ENCODE data around the gene LRP4.

Gene LRP4

GRCh38 chr11:46920755-46921154, 2.4 kb upstream of the LRP4 start:
- no peak for DNase-seq

DNA sequence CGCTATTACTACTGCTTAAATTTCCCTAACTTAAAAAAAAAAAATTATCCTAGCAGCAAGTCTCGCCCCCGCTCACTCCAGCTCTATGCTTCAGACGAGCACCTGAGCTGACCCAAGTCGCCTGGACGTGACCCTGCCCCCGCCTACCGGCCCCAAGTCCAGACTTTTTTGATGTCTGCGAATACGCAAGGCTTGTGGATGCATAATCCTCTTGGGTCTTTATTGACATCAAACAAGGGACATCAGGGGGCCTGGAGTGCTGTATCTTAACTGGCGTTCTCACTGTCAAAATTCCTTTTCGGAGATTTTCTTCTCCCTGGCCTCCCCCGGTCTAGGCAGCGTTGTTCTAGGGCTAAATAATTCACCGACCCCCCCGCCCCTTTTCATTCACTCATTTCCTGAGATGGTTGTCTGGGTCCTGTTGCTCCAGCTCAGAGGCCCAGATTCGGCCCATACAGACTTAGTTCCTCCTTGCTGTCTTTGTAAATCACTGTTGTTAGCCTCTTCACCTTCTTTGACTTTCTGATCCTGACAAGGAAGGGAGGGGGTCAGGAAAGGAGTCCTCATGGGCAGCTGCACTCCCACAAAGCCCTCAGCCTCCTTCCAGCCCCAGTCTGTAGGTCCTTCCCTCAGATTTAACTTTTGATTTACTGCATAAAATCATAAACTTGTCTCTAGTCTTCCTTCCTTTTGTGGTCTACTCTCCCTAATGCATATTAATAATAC, 601 bp upstream of the LRP4 start:
- DNase-seq, result no peak

DNA sequence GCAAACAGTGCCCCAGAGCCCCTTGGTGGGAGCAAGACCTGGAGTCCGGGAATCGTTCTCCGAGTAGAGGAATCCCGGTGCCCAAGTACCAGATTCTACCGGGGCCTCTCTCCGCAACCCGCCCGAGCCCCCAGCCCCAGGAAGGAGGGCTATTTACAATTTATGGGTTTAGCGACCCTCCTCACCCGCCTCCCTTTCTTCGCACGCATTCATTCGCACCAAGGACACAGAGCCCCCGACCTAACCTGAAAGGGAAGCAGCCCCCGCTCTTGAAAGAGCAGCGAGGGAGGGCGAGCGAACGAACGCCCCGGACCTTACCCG, 628 bp downstream of the LRP4 start:
- no peak for DNase-seq

GRCh38 chr11:46917109-46917761, 1.1 kb downstream of the LRP4 start:
- DNase-seq, result no peak

DNA sequence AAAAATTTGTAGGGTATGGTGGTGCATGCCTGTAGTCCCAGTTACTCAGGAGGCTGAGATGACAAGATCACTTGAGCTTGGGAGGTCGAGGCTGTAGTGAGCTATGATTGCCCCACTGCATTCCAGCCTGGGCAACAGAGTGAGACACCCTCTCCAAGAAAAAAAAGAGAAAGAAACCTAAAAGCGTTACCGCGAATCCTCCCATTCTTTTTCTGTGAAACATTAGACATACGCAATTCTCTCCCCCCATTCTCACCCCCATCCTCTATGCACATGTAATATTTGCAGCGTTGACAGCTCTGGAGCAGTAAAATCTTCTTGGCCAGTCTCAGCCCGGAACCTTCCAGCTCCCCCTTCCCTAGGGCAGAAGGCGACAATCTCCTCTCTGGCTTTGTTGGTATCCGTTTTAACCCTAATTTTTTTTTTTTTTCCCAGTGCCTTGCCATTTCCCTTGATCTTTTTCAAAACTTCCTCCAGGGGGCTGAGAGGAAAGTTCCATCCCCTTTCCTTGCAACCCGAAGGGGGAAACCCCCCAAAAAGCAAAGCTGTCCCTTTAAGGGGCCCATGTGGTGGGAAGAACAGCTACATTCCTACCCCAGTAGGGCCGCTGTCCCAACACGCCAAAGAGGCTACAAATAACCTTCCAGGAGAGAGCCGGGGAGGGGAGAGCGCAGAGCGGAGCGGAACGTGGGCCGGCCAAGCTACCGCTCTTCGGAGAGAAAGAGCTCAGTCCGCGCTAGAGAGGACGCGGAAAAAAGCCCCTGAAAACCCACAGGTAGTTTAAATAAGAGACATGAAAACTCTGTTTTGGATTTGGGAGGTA, 1.9 kb downstream of the LRP4 start:
- peak; percentile 79 for DNase-seq

DNA sequence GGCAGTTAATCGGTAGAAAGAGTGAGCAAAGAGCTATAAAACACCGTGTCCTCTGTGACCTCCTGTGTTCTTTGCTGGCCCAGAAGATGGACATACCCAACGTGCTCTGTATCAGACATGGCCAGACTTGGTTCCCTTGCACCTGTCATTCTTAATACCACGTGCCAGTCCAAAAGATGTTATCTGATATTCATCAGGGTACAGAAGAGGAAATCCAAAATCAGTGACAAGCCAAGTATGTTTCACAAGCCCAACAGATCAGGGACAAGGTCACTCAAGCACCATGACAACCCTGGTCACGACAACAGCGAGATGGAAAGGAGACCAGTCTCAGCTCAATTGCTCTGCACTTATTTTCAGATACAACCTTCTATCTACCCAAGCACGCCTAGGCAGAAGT, 3.4 kb downstream of the LRP4 start:
- DNase-seq, result no peak

DNA sequence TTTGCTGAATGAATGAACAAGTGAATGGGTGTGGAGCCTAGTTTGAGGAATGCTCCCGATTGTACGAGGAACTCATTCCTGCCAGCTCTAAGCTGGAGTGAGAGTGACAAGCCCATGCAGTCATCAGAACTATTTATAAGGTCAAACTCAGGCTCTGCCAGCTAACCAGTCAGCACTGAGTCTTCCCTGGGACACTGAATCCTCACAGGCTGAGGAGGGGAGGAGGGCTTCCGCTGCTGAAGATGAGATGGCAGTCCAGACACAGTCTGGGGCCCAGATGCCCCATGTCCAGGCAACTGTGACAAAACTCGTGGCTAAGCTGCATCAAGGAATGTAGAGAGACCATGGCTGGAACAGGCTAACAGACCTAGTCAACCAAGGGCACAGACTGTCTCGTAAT, 4.0 kb downstream of the LRP4 start:
- DNase-seq, result no peak

- DNase-seq, result no peak
Observed at GRCh38 chr11:46913484-46913883, 4.9 kb downstream of the LRP4 start.

GRCh38 chr11:46912526-46913150, 5.7 kb downstream of the LRP4 start:
- DNase-seq, result no peak

DNA sequence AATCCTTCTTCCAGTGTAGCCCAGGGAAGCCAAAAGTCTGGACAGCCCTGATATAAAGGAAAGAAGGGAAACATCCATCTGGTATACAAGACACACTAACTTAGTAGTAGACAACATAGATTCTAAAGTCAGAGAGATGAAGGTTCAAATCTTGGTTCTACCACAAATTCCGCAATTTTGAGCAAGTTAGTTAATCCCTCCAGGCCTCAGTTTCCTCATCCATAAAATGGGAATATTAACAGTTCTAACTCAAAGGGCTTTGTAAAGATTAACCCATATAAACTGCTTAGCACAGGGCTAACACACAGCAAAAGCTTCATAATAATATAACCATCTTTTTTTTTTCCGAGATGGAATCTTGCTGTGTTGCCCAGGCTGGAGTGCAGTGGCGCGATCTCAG, 10.7 kb downstream of the LRP4 start:
- no peak for DNase-seq

GRCh38 chr11:46906609-46907041, 11.7 kb downstream of the LRP4 start:
- no peak for DNase-seq

DNA sequence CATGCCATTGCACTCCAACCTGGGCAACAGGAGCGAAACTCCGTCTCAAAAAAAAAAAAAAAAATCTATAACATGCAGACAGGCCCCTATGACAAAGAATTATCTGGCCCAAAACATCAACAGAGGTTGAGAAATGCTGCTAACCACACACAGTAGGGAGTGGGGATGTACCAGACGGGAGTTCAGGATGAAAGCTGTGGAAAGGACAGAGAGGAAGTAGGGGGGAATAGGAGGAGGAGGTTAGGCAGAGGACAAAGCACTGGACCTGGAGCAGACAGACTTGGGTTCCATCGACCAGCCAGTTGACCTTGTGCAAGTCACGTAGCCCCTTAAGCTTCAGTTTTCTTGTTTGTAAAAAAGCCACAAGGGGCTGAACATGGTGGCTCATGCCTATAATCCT, 12.5 kb downstream of the LRP4 start:
- no peak for DNase-seq

DNA sequence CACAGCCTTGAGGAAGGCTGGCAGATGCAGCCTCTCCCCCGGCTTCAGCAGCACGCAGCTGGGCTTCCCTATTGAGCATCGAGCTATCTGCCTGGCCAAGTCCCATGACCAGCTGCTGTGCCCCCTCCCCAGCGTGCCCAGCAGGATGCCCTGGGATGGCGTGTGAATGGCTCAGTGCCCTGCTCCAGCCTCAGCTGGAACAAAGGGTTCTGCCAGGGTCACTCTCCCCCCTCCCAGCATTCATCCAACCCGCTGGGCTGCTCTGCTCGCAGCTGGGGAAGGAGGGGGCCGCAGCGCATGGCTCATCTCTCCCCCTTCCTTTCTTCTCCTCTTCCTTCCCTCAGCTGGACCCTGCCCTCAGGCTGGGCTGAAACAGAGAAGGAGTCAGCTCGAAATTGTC, 14.5 kb downstream of the LRP4 start:
- DNase-seq, result peak; percentile 69

DNA sequence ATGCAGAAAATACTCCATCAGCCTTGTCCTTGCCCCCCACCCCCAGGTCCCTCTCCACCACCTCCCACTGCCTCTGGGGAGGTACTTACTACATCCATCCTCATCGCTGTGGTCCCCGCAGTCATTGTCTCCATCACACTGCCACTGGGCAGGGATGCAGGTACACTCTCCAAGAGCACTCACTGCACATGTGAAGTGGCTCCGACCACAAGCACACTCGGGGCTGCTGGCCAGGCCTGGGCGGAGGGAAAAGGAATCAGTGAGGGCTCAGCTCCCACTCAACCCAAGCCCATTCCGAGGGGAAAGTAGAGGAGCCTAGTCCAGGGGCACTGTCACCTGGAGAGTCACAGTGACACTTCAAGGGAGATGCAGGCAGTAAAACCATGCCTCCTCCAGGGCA, 15.7 kb downstream of the LRP4 start:
- DNase-seq, result no peak

GRCh38 chr11:46901156-46901555, 17.2 kb downstream of the LRP4 start:
- DNase-seq, result no peak

GRCh38 chr11:46900091-46900746, 18.1 kb downstream of the LRP4 start:
- DNase-seq, result no peak

DNA sequence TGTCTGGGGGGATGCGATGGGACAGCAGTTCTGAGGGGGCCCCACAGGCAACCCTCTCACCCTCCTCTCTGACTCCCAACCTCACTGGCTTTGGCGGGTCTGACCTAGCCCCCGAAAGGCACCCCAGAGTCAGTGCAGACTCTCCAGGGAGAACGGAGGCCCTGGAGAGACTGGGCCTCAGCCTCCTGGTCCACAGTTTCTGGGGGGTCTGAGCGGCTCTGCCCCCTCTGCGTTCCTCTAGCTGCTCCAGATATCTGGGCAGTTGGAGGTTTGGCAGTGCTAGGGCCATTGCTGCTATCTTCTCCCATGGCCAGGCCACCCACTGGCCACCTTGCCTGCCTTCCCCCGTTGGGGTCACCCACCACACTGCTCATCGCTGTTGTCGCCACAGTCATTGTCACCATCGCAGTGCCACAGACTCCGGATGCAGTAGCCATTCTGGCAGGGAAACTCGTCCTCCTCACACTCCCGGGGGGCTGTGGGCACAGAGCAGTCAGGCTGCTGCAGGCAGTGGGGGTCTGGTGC, 18.8 kb downstream of the LRP4 start:
- DNase-seq, result no peak

- no peak for DNase-seq
Observed at GRCh38 chr11:46898396-46899095, 19.8 kb downstream of the LRP4 start.

- no peak for DNase-seq
Observed at GRCh38 chr11:46896719-46897406, 21.5 kb downstream of the LRP4 start.

DNA sequence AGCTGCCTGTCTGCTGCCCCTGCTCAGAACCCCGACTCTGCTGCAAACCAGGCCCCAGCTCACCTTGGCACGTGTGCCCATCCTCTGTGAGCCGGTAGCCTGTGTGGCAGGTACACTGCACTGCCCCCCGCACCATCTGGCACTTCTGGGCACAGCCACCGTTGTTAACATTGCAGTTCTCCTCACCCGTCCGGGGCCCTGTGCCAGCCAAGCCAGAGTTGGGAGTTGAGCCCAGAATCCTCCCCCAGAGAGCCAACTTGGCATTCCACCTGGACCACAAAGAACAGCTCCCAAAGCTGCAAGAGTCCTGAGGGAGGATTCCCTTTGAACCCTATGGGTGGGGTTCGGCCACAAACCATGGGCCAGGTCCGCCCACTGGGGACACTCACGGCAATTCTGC, 22.5 kb downstream of the LRP4 start:
- no peak for DNase-seq

DNA sequence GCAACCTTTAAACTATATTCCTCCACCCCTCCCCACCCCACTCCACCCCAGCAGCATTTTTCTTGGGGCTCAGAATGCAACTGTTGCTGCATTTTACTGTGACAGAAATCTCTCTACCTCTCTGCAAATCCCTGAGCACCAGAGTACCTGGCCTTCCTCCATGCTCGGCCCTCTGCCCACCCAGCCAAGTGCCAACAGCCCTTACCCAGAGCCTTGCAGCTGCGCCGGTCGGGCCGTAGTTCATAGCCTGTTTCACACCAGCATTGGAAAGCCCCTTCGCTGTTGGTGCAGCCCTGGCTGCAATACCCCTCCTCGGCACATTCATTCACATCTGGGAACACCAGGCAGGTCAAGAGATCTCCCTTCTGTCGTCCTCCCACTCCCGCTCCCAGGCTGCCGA, 23.4 kb downstream of the LRP4 start:
- no peak for DNase-seq

- no peak for DNase-seq
Observed at GRCh38 chr11:46894506-46894905, 23.8 kb downstream of the LRP4 start.
